Kidney capillary endothelial cell (primary cell): ENCODE results near the gene DGCR8.

Experiments used
- DNase-seq: peaks from one replicate; pipeline ENCODE4 v3.0.0-alpha.2; 2018; ENCODE audit warnings: low spot score

DGCR8 gene

GRCh38 chr22:20138417-20138738, 58.3 kb downstream of the DGCR8 start:
- DNase-seq, result no peak

- DNase-seq, result no peak
These were observed 58.8 kb downstream of the DGCR8 start for GRCh38 chr22:20138868-20139267.

- no peak for DNase-seq
These were observed 59.5 kb downstream of the DGCR8 start for GRCh38 chr22:20139391-20140106.

GRCh38 chr22:20140107-20140445, 60.0 kb downstream of the DGCR8 start:
- DNase-seq, result no peak

- no peak for DNase-seq
These were observed 60.5 kb downstream of the DGCR8 start for GRCh38 chr22:20140521-20140964.

- no peak for DNase-seq
These were observed 61.4 kb downstream of the DGCR8 start for GRCh38 chr22:20141186-20142077.

- no peak for DNase-seq
These were observed 62.9 kb downstream of the DGCR8 start for GRCh38 chr22:20142711-20143621.

- DNase-seq, result no peak
These were observed 64.0 kb downstream of the DGCR8 start for GRCh38 chr22:20143883-20144665.

- no peak for DNase-seq
These were observed 65.3 kb downstream of the DGCR8 start for GRCh38 chr22:20145206-20145831.

- no peak for DNase-seq
These were observed 65.8 kb downstream of the DGCR8 start for GRCh38 chr22:20145832-20146223.

- no peak for DNase-seq
These were observed 66.7 kb downstream of the DGCR8 start for GRCh38 chr22:20146777-20147176.

GRCh38 chr22:20147237-20147988, 67.4 kb downstream of the DGCR8 start:
- DNase-seq, result no peak

GRCh38 chr22:20148414-20148813, 68.4 kb downstream of the DGCR8 start:
- no peak for DNase-seq

GRCh38 chr22:20149257-20150250, 69.5 kb downstream of the DGCR8 start:
- no peak for DNase-seq

- no peak for DNase-seq
These were observed 70.6 kb downstream of the DGCR8 start, which contains the start of gene CCDC188 for GRCh38 chr22:20150381-20151275. TSS of gene CCDC188 (minus strand) at chr22:20151055. CDS start at chr22:20150986, 69 bp downstream.

GRCh38 chr22:20151276-20151588, 71.2 kb downstream of the DGCR8 start:
- DNase-seq, result no peak

- DNase-seq, result no peak
These were observed 72.4 kb downstream of the DGCR8 start for GRCh38 chr22:20152464-20152890.

GRCh38 chr22:20153945-20154344, 73.9 kb downstream of the DGCR8 start:
- DNase-seq, result no peak
